ENCODE results near the gene TEX19. TPM values are rescaled to one million over a fixed set of nuclear protein-coding genes. Genes with fewer than 3 reads are reported as not detected.
"Not testable (repeated sequence)": the region's sequence is repeated elsewhere in the genome, so short reads cannot be mapped to it uniquely, and the experiment has no call there.

The TEX19 gene
- total and polyA plus RNA-seq, 4 donors = 0.03 TPM; not detected in 3

GRCh38 chr17:82408938-82409318, 49.9 kb downstream of the TEX19 start:
- Histone ChIP-seq H3K9me3 (ENCODE audit: control insufficient read depth in 4 of 4, insufficient read depth in 3 of 4, low read length in 3 of 4) (no peaks in the 10 kb centered on the region), H3K4me3 (no peak overlapping the region), H3K27ac (ENCODE audit: low read depth in 1 of 2, low read length in 1 of 2) (no peak overlapping the region), H3K9ac (ENCODE audit: insufficient read depth in 1 of 2, low read length in 2 of 2) (no peak overlapping the region), H3K27me3 (ENCODE audit: control insufficient read depth in 3 of 3, insufficient read depth in 3 of 3, low read length in 2 of 3) (no peaks in the 10 kb centered on the region), H3K4me1 (ENCODE audit: control insufficient read depth in 5 of 5, insufficient read depth in 5 of 5, low read length in 5 of 5) (no peaks in the 10 kb centered on the region), H3K36me3 (ENCODE audit: control insufficient read depth in 4 of 4, insufficient read depth in 4 of 4, low read length in 4 of 4) (peaks cover 0 to 23% (median 0%) of the 10 kb centered on the region in 4 donors)
- 95% methylated on average over 21 of the region's 21 CpGs for WGBS, 2 donors
- ATAC-seq (ENCODE audit: insufficient read depth, low FRiP score) (no peak), DNase-seq (no peak)
- TF ChIP-seq CTCF (IDR thresholded peaks at IDR 0.05; ENCODE audit: control extremely low read depth, extremely low read depth) = no peak

- Histone ChIP-seq H3K27ac (ENCODE audit: low read depth in 1 of 2, low read length in 1 of 2) (no peak overlapping the region), H3K27me3 (ENCODE audit: control insufficient read depth in 3 of 3, insufficient read depth in 3 of 3, low read length in 2 of 3) (no peaks in the 10 kb centered on the region), H3K4me1 (ENCODE audit: control insufficient read depth in 5 of 5, insufficient read depth in 5 of 5, low read length in 5 of 5) (peaks cover 0 to 4% (median 0%) of the 10 kb centered on the region in 5 donors), H3K9ac (ENCODE audit: insufficient read depth in 1 of 2, low read length in 2 of 2) (no peak overlapping the region), H3K36me3 (ENCODE audit: control insufficient read depth in 4 of 4, insufficient read depth in 4 of 4, low read length in 4 of 4) (peaks cover 0 to 19% (median 0%) of the 10 kb centered on the region in 4 donors), H3K9me3 (ENCODE audit: control insufficient read depth in 4 of 4, insufficient read depth in 3 of 4, low read length in 3 of 4) (no peaks in the 10 kb centered on the region), H3K4me3 (no peak overlapping the region)
- DNase-seq (no peak), ATAC-seq (ENCODE audit: insufficient read depth, low FRiP score) (no peak)
- 89 to 94% methylated on average over 14 of the region's 14 CpGs for WGBS, 2 donors
- no peak for TF ChIP-seq CTCF (IDR thresholded peaks at IDR 0.05; ENCODE audit: control extremely low read depth, extremely low read depth)
Observed at GRCh38 chr17:82410014-82410716, 51.1 kb downstream of the TEX19 start.

GRCh38 chr17:82411396-82412053, 52.5 kb downstream of the TEX19 start:
- peaks cover 0 to 19% (median 0%) of the 10 kb centered on the region in 4 donors for H3K36me3 ChIP-seq (ENCODE audit: control insufficient read depth in 4 of 4, insufficient read depth in 4 of 4, low read length in 4 of 4)
- no peak for TF ChIP-seq CTCF (IDR thresholded peaks at IDR 0.05; ENCODE audit: control extremely low read depth, extremely low read depth)
- no peaks in the 10 kb centered on the region for H3K27me3 ChIP-seq (ENCODE audit: control insufficient read depth in 3 of 3, insufficient read depth in 3 of 3, low read length in 2 of 3)
- ATAC-seq (ENCODE audit: insufficient read depth, low FRiP score) = no peak
- no peak overlapping the region for H3K4me3 ChIP-seq
- H3K9me3 ChIP-seq (ENCODE audit: control insufficient read depth in 4 of 4, insufficient read depth in 3 of 4, low read length in 3 of 4) = no peaks in the 10 kb centered on the region
- peaks cover 0 to 4% (median 0%) of the 10 kb centered on the region in 5 donors for H3K4me1 ChIP-seq (ENCODE audit: control insufficient read depth in 5 of 5, insufficient read depth in 5 of 5, low read length in 5 of 5)
- no peak overlapping the region for H3K27ac ChIP-seq (ENCODE audit: low read depth in 1 of 2, low read length in 1 of 2)
- no peak for DNase-seq
- no peak overlapping the region for H3K9ac ChIP-seq (ENCODE audit: insufficient read depth in 1 of 2, low read length in 2 of 2)
- WGBS, 2 donors = 96 to 97% methylated on average over 24 of the region's 24 CpGs

- 95% methylated on average over 15 to 16 of the region's 16 CpGs for WGBS, 2 donors
- H3K4me3 ChIP-seq; H3K9ac ChIP-seq (ENCODE audit: insufficient read depth in 1 of 2, low read length in 2 of 2); DNase-seq; H3K27me3 ChIP-seq (ENCODE audit: control insufficient read depth in 3 of 3, insufficient read depth in 3 of 3, low read length in 2 of 3); H3K27ac ChIP-seq (ENCODE audit: low read depth in 1 of 2, low read length in 1 of 2); ATAC-seq (ENCODE audit: insufficient read depth, low FRiP score); H3K9me3 ChIP-seq (ENCODE audit: control insufficient read depth in 4 of 4, insufficient read depth in 3 of 4, low read length in 3 of 4); H3K4me1 ChIP-seq (ENCODE audit: control insufficient read depth in 5 of 5, insufficient read depth in 5 of 5, low read length in 5 of 5): not testable (repeated sequence)
- H3K36me3 ChIP-seq (ENCODE audit: control insufficient read depth in 4 of 4, insufficient read depth in 4 of 4, low read length in 4 of 4) = peaks cover 0 to 19% (median 0%) of the 10 kb centered on the region in 4 donors
Observed at GRCh38 chr17:82412081-82412480, 53.0 kb downstream of the TEX19 start.

All from lung (tissue), 12 donors.